HCT116 (cell line): ENCODE results near the gene KCTD4. TPM values are rescaled to one million over a fixed set of nuclear protein-coding genes. Genes with fewer than 3 reads are reported as not detected.

Experiments
- ATAC-seq: fragments of 200-7000 bp; cut with Tn5 transposase; 2 replicates; pipeline ENCODE4 v1.9.1; 2020; ENCODE audit warnings: mild to moderate bottlenecking, moderate library complexity
- BruUV-seq: library from RNA; stranded (reverse); fragments of 400-500 nt; replicated peaks from 2 replicates; lab custom pipeline; 2021; lab: Mats Ljungman, UMichigan
- CTCF ChIA-PET: fragments of 300-600 bp; sonication (Branson Sonifier 250); formaldehyde crosslinking; loops from one replicate; lab custom pipeline; 2021; ENCODE audit warnings: antibody characterized with exemption; lab: Charles Lee
- POLR2A ChIA-PET: fragments of 300-600, 350-600 bp; sonication (Branson Sonifier 250); formaldehyde crosslinking; loops from one replicate; lab custom pipeline; 2021; ENCODE audit warnings: antibody characterized with exemption; lab: Charles Lee
- RAD21 ChIA-PET, 2 experiments: fragments of 300-600 bp; sonication (Branson Sonifier 250); formaldehyde crosslinking; loops; one replicate each; lab custom pipeline; 2023; ENCODE audit warnings: low total read pairs in 2 of 2; ENCODE audit not compliant: uncharacterized antibody in 2 of 2, unreplicated experiment in 2 of 2, low non-redundant PET in 1 of 2; lab: Charles Lee
- DNase-seq: peaks from one replicate; pipeline ENCODE4 v3.0.0-alpha.2; 2010; ENCODE audit warnings: low read depth, low spot score
- H2AFZ ChIP-seq: fragments of 200-600 bp; shearing (Covaris generic), sonication (generic); 2 replicates; pipeline ENCODE4 v1.6.1; 2017; ENCODE audit warnings: low read depth, mixed run types, mixed read lengths, antibody characterized with exemption, low read length; ENCODE audit not compliant: poor library complexity, severe bottlenecking
- H3K27ac ChIP-seq: 2 replicates; pipeline ENCODE4 v1.5.1; 2012; ENCODE audit warnings: low read depth, low read length
- H3K27me3 ChIP-seq: fragments of 200-600 bp; sonication (generic); 2 replicates; pipeline ENCODE4 v1.6.1; 2016; ENCODE audit warnings: mixed run types, low read length, mixed read lengths; ENCODE audit not compliant: insufficient read depth
- H3K36me3 ChIP-seq, 2 experiments: fragments of 200-500 bp in 1 of 2; fragments of 200-600 bp in 1 of 2; sonication (Bioruptor generic) in 1 of 2; sonication (generic) in 1 of 2; 2 replicates each; pipeline versions ENCODE4 v1.5.1 to v1.6.1; 2014 to 2016; ENCODE audit warnings: low read length in 2 of 2, inconsistent platforms in 1 of 2, mixed read lengths in 1 of 2, mixed run types in 1 of 2; ENCODE audit not compliant: insufficient read depth in 2 of 2, control insufficient read depth in 1 of 2
- H3K4me1 ChIP-seq, 2 experiments: fragments of 200-600 bp in 1 of 2; sonication (generic) in 1 of 2; 2 replicates each; pipeline versions ENCODE4 v1.5.1 to v1.6.1; 2012 to 2017; ENCODE audit warnings: low read length in 2 of 2, inconsistent platforms in 1 of 2, mild to moderate bottlenecking in 1 of 2, mixed read lengths in 1 of 2, mixed run types in 1 of 2, moderate library complexity in 1 of 2; ENCODE audit not compliant: insufficient read depth in 2 of 2, control insufficient read depth in 1 of 2
- H3K4me2 ChIP-seq: fragments of 200-600 bp; sonication (generic); 2 replicates; pipeline ENCODE4 v1.6.1; 2017; ENCODE audit warnings: mixed run types, low read length, mixed read lengths
- H3K4me3 ChIP-seq, 2 experiments: fragments of 200-600 bp in 1 of 2; sonication (generic) in 1 of 2; replicated peaks in 1 of 2; 2 replicates each; pipeline ENCODE4 v1.5.1; 2011 to 2016; ENCODE audit warnings: low read length in 2 of 2, control low read depth in 1 of 2, low read depth in 1 of 2, mild to moderate bottlenecking in 1 of 2, mixed read lengths in 1 of 2, mixed run types in 1 of 2
- H3K79me2 ChIP-seq: fragments of 200-600 bp; sonication (generic); 2 replicates; pipeline ENCODE4 v1.6.1; 2017; ENCODE audit warnings: mild to moderate bottlenecking, mixed run types, low read length, moderate library complexity, mixed read lengths; ENCODE audit not compliant: insufficient read depth
- H3K9ac ChIP-seq: fragments of 200-600 bp; sonication (generic); 2 replicates; pipeline ENCODE4 v1.6.1; 2016; ENCODE audit warnings: low read length, mixed read lengths
- H3K9me2 ChIP-seq: fragments of 200-600 bp; sonication (generic), shearing (Covaris generic); 2 replicates; pipeline ENCODE4 v1.6.1; 2017; ENCODE audit warnings: mixed run types, mild to moderate bottlenecking, moderate library complexity; ENCODE audit not compliant: insufficient read depth
- H3K9me3 ChIP-seq, 2 experiments: fragments of 200-500 bp in 1 of 2; fragments of 200-600 bp in 1 of 2; sonication (Bioruptor generic) in 1 of 2; sonication (generic) in 1 of 2; 2 replicates each; pipeline ENCODE4 v1.6.1; 2014 to 2017; ENCODE audit warnings: low read length in 2 of 2, mixed read lengths in 2 of 2, inconsistent platforms in 1 of 2, low read depth in 1 of 2, mild to moderate bottlenecking in 1 of 2, mixed run types in 1 of 2, moderate library complexity in 1 of 2; ENCODE audit not compliant: control insufficient read depth in 1 of 2, insufficient read depth in 1 of 2
- H4K20me1 ChIP-seq: fragments of 200-600 bp; sonication (generic), shearing (Covaris generic); 2 replicates; pipeline ENCODE4 v1.6.1; 2017; ENCODE audit warnings: mixed run types, mild to moderate bottlenecking, moderate library complexity; ENCODE audit not compliant: insufficient read depth
- CBX3 ChIP-seq: IDR thresholded peaks from 2 replicates; pipeline ENCODE4 v1.6.1; 2012; ENCODE audit warnings: low read depth
- CEBPB ChIP-seq: IDR thresholded peaks from 2 replicates; pipeline ENCODE4 v1.6.1; 2012; ENCODE audit warnings: low read depth
- ELF1 ChIP-seq: IDR thresholded peaks from 2 replicates; pipeline ENCODE4 v1.6.1; 2012; ENCODE audit warnings: low read depth, borderline replicate concordance
- EZH2 ChIP-seq: fragments of 200-600 bp; sonication (generic); IDR thresholded peaks from 2 replicates; pipeline ENCODE4 v1.6.1; 2017; ENCODE audit warnings: antibody characterized with exemption, mixed run types
- EZH2phosphoT487 ChIP-seq: fragments of 200-600 bp; IDR thresholded peaks from 2 replicates; pipeline ENCODE4 v1.6.1; 2018; ENCODE audit warnings: antibody characterized with exemption, borderline replicate concordance
- JUND ChIP-seq: IDR thresholded peaks from 2 replicates; pipeline ENCODE4 v1.6.1; 2012
- SRF ChIP-seq: IDR thresholded peaks from 2 replicates; pipeline ENCODE4 v1.6.1; 2012; ENCODE audit warnings: low read depth
- TCF7L2 ChIP-seq: IDR thresholded peaks from 2 replicates; pipeline ENCODE4 v1.7.0; 2011; ENCODE audit warnings: borderline replicate concordance, inconsistent platforms; ENCODE audit not compliant: insufficient read depth, insufficient read length; ENCODE audit errors: extremely low read depth
- YY1 ChIP-seq: IDR thresholded peaks from 2 replicates; pipeline ENCODE4 v1.6.1; 2011; ENCODE audit warnings: low read length, low read depth, moderate library complexity, mild to moderate bottlenecking; ENCODE audit not compliant: insufficient replicate concordance; ENCODE audit errors: extremely low read depth
- ZBTB33 ChIP-seq: IDR thresholded peaks from 2 replicates; pipeline ENCODE4 v1.6.1; 2011; ENCODE audit warnings: mild to moderate bottlenecking, low read length, moderate library complexity; ENCODE audit not compliant: insufficient replicate concordance; ENCODE audit errors: extremely low read depth
- ZFX ChIP-seq: fragments of 450-650 bp; IDR thresholded peaks from 2 replicates; pipeline ENCODE4 v1.6.1; 2017
- ZNF274 ChIP-seq: fragments of 200-500 bp; sonication (Bioruptor generic); IDR thresholded peaks from 2 replicates; pipeline ENCODE4 v1.6.1; 2014; ENCODE audit warnings: mild to moderate bottlenecking, low read depth, low read length, inconsistent platforms
- intact Hi-C: fragments of 100-400 bp; cut with micrococcal nuclease; formaldehyde crosslinking; loops from 2 replicates; pipeline ENCODE4 v1.10.0; 2022
- total RNA-seq: library from RNA; stranded (reverse); gene quantifications from one replicate; pipeline ENCODE4 v1.2.1, GENCODE V29; 2021; ENCODE audit not compliant: unreplicated experiment
- TF ChIP-seq, protein P1 (sequence below): IDR thresholded peaks from 2 replicates; pipeline ENCODE4 v1.6.1; 2012
- TF ChIP-seq, protein P2 (sequence below): IDR thresholded peaks from 2 replicates; pipeline ENCODE4 v1.6.1; 2012
- TF ChIP-seq, protein P3 (sequence below), 3 experiments: fragments of 200-600 bp in 1 of 3; sonication (generic) in 1 of 3; IDR thresholded peaks in 2 of 3; conservative IDR thresholded peaks in 1 of 3; 2 replicates each; pipeline ENCODE4 v1.5.1; 2012 to 2017; ENCODE audit warnings: low read depth in 2 of 3, low read length in 2 of 3, antibody characterized with exemption in 1 of 3, borderline replicate concordance in 1 of 3, control low read depth in 1 of 3, mild to moderate bottlenecking in 1 of 3, mixed read lengths in 1 of 3, mixed run types in 1 of 3, moderate library complexity in 1 of 3; ENCODE audit not compliant: insufficient read depth in 1 of 3

KCTD4 gene
- total RNA-seq, 1 experiment from 2014 or later: not detected

DNA sequence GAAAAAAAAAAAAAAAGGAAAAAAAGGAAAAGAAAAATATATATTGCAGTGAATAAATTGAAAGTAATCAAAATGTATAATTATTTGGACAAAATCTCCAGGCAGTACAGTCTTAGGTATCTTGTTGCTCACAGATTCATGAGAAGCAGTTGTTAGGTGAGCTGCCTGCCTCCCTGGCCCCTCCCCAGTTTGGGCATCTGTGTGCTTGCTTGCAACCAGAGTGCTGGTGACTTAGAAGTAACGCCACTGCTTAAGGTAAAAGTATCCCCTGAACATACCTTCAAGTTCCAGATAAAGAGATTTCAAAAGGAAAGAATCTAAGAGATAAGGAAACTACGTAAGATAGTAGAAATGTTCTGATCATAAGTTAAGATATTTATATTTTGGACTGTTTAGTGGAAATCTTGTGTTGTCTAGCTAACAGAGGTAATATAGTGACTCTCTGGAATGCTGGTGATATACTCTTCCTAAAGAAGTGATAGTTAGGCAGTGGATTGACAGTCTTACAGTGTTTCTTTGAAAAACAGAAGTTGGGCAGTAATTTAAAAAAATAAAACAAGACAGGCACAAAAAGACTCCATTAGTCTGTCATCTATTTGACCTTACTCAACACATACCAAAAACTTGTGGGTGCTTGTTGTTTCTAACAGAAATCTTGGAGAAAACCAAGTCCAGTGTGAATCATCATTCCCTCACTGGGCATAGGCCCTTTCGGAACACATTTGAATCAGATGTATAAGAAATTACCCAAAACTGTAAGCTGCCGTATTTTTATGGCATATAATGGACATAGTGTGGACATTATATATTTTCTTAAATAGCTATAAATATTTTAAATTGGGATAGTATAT lies 38.3 kb upstream of the KCTD4 start:
- no peaks in the 10 kb centered on the region for H4K20me1 ChIP-seq
- H3K4me3 ChIP-seq: no peak overlapping the region
- no TSS peak for BruUV-seq
- ChIA-PET RAD21 (no interaction called here), POLR2A (no interaction called here), CTCF (interaction anchor here (1.3 to 3.0 kb wide), 3 partner anchors 9 to 13 kb away, joined by 3 to 7 read pairs (median 4); no protein-coding TSS in a partner anchor)
- TF ChIP-seq ZNF274: no peak
- TF ChIP-seq CEBPB: no peak
- no peak for TF ChIP-seq EZH2phosphoT487
- no peak for TF ChIP-seq ELF1
- no peak for TF ChIP-seq CBX3
- no peak for TF ChIP-seq ZFX
- TF ChIP-seq ZBTB33: no peak
- TF ChIP-seq EZH2: no peak
- no peak for TF ChIP-seq JUND
- TF ChIP-seq, protein P1, sequence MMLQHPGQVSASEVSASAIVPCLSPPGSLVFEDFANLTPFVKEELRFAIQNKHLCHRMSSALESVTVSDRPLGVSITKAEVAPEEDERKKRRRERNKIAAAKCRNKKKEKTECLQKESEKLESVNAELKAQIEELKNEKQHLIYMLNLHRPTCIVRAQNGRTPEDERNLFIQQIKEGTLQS: no peak
- TF ChIP-seq, protein P2, sequence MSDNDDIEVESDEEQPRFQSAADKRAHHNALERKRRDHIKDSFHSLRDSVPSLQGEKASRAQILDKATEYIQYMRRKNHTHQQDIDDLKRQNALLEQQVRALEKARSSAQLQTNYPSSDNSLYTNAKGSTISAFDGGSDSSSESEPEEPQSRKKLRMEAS: no peak
- no peak for TF ChIP-seq YY1
- TF ChIP-seq TCF7L2: no peak
- no peak for TF ChIP-seq SRF
- TF ChIP-seq, protein P3, sequence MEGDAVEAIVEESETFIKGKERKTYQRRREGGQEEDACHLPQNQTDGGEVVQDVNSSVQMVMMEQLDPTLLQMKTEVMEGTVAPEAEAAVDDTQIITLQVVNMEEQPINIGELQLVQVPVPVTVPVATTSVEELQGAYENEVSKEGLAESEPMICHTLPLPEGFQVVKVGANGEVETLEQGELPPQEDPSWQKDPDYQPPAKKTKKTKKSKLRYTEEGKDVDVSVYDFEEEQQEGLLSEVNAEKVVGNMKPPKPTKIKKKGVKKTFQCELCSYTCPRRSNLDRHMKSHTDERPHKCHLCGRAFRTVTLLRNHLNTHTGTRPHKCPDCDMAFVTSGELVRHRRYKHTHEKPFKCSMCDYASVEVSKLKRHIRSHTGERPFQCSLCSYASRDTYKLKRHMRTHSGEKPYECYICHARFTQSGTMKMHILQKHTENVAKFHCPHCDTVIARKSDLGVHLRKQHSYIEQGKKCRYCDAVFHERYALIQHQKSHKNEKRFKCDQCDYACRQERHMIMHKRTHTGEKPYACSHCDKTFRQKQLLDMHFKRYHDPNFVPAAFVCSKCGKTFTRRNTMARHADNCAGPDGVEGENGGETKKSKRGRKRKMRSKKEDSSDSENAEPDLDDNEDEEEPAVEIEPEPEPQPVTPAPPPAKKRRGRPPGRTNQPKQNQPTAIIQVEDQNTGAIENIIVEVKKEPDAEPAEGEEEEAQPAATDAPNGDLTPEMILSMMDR (IDR thresholded peaks at IDR 0.05 in 2 of 3, conservative IDR thresholded peaks at IDR 0.05 in 1 of 3; ENCODE audit: borderline replicate concordance in 1 of 3, insufficient read depth in 1 of 3, low read depth in 2 of 3, low read length in 2 of 3): no peak
- intact Hi-C loops: no loop called here
- H3K9me3 ChIP-seq: no peaks in the 10 kb centered on the region
- H3K9me2 ChIP-seq: no peaks in the 10 kb centered on the region
- no peaks in the 10 kb centered on the region for H3K36me3 ChIP-seq
- no peak overlapping the region for H3K4me2 ChIP-seq
- ATAC-seq (no peak), DNase-seq (no peak)
- H3K79me2 ChIP-seq: peaks cover 41% of the 10 kb centered on the region
- H3K27me3 ChIP-seq: no peaks in the 10 kb centered on the region
- no peak overlapping the region for H3K9ac ChIP-seq
- H3K27ac ChIP-seq: no peak overlapping the region
- no peak overlapping the region for H2AFZ ChIP-seq
- H3K4me1 ChIP-seq: peaks cover 35 to 79% of the 10 kb centered on the region in 2 experiments
